WTC11 (cell line): ENCODE measurements around the gene RIPK3. TPM values are rescaled to one million over a fixed set of nuclear protein-coding genes. Genes with fewer than 3 reads are reported as not detected.
"Not testable (repeated sequence)": the region's sequence is repeated elsewhere in the genome, so short reads cannot be mapped to it uniquely, and the experiment has no call there.

Source experiments
- ATAC-seq: fragments of 200-7000 bp; cut with Tn5 transposase; 2 replicates; pipeline ENCODE4 v1.10.0; 2021; ENCODE audit warnings: mild to moderate bottlenecking, moderate library complexity
- CTCF ChIA-PET: fragments of 300-600 bp; sonication (Branson Sonifier 250); formaldehyde crosslinking; loops from one replicate; lab custom pipeline; 2021; ENCODE audit warnings: antibody characterized with exemption; lab: Charles Lee
- POLR2A ChIA-PET: fragments of 350-600 bp; sonication (Branson Sonifier 250); formaldehyde crosslinking; loops from one replicate; lab custom pipeline; 2021; ENCODE audit warnings: antibody characterized with exemption; lab: Charles Lee
- DNase-seq: peaks from one replicate; pipeline ENCODE4 v3.0.0; 2021; ENCODE audit warnings: low spot score
- H3K27ac Mint-ChIP-seq: 2 replicates; pipeline ENCODE4 v1.8.0; 2021; ENCODE audit warnings: mixed read lengths
- H3K27me3 Mint-ChIP-seq: 2 replicates; pipeline ENCODE4 v1.8.0; 2021; ENCODE audit warnings: low read depth, mild to moderate bottlenecking, moderate library complexity, mixed read lengths
- H3K36me3 Mint-ChIP-seq: 2 replicates; pipeline ENCODE4 v1.8.0; 2021; ENCODE audit warnings: mixed read lengths
- H3K4me1 Mint-ChIP-seq: 2 replicates; pipeline ENCODE4 v1.8.0; 2022; ENCODE audit warnings: mixed read lengths
- H3K4me3 Mint-ChIP-seq: 2 replicates; pipeline ENCODE4 v1.8.0; 2021; ENCODE audit warnings: mild to moderate bottlenecking, moderate library complexity, mixed read lengths
- H3K9me3 Mint-ChIP-seq: 2 replicates; pipeline ENCODE4 v1.8.0; 2021; ENCODE audit warnings: mixed read lengths
- ATF1 ChIP-seq: sonication (generic); formaldehyde crosslinking; IDR thresholded peaks from 2 replicates; pipeline ENCODE4 v1.8.1; 2023; ENCODE audit warnings: mild to moderate bottlenecking, moderate library complexity, missing genetic modification reagents
- ATF2 ChIP-seq: sonication (generic); formaldehyde crosslinking; IDR thresholded peaks from 2 replicates; pipeline ENCODE4 v1.8.1; 2022; ENCODE audit warnings: low read depth, missing genetic modification reagents, borderline replicate concordance
- CBFB ChIP-seq: sonication (generic); formaldehyde crosslinking; IDR thresholded peaks from 2 replicates; pipeline ENCODE4 v1.8.1; 2022; ENCODE audit warnings: mild to moderate bottlenecking, low read depth, missing genetic modification reagents
- E2F5 ChIP-seq: sonication (generic); formaldehyde crosslinking; IDR thresholded peaks from 2 replicates; pipeline ENCODE4 v1.8.1; 2022; ENCODE audit warnings: mild to moderate bottlenecking, moderate library complexity, missing genetic modification reagents
- FOXJ3 ChIP-seq: sonication (generic); formaldehyde crosslinking; IDR thresholded peaks from 2 replicates; pipeline ENCODE4 v1.9.0; 2021; ENCODE audit warnings: missing genetic modification reagents, mild to moderate bottlenecking, borderline replicate concordance
- FOXP4 ChIP-seq: sonication (generic); formaldehyde crosslinking; IDR thresholded peaks from 2 replicates; pipeline ENCODE4 v1.8.0; 2022; ENCODE audit warnings: mild to moderate bottlenecking, missing genetic modification reagents
- GABPB1 ChIP-seq: sonication (generic); formaldehyde crosslinking; IDR thresholded peaks from 2 replicates; pipeline ENCODE4 v1.8.1; 2023; ENCODE audit warnings: mild to moderate bottlenecking, missing genetic modification reagents
- GRHL2 ChIP-seq: fragments of 250-450 bp; sonication (Bioruptor Pico); IDR thresholded peaks from 2 replicates; pipeline ENCODE4 v1.8.0; 2022; ENCODE audit warnings: mild to moderate bottlenecking, moderate library complexity; ENCODE audit not compliant: insufficient replicate concordance, severe bottlenecking
- GTF2I ChIP-seq: fragments of 250-450 bp; sonication (Bioruptor Pico); conservative IDR thresholded peaks from 2 replicates; pipeline ENCODE4 v1.4.0; 2021; ENCODE audit warnings: mild to moderate bottlenecking
- IRF1 ChIP-seq: sonication (generic); formaldehyde crosslinking; IDR thresholded peaks from 2 replicates; pipeline ENCODE4 v1.8.0; 2023; ENCODE audit warnings: missing genetic modification reagents
- JAZF1 ChIP-seq: fragments of 250-450 bp; sonication (Bioruptor Pico); IDR thresholded peaks from 2 replicates; pipeline ENCODE4 v1.9.0; 2021; ENCODE audit warnings: moderate library complexity, mild to moderate bottlenecking, inconsistent platforms
- JUN ChIP-seq: sonication (generic); formaldehyde crosslinking; IDR thresholded peaks from 2 replicates; pipeline ENCODE4 v1.8.0; 2023; ENCODE audit warnings: mild to moderate bottlenecking, missing genetic modification reagents
- NFATC4 ChIP-seq: fragments of 250-450 bp; sonication (Bioruptor Pico); IDR thresholded peaks from 2 replicates; pipeline ENCODE4 v1.9.0; 2021; ENCODE audit warnings: mild to moderate bottlenecking
- NR2C2 ChIP-seq: sonication (generic); formaldehyde crosslinking; IDR thresholded peaks from 2 replicates; pipeline ENCODE4 v1.8.0; 2022; ENCODE audit warnings: mild to moderate bottlenecking, missing genetic modification reagents
- NR3C1 ChIP-seq: sonication (generic); formaldehyde crosslinking; conservative IDR thresholded peaks from 2 replicates; pipeline ENCODE4 v1.8.1; 2023; ENCODE audit warnings: low read depth, mild to moderate bottlenecking, missing genetic modification reagents
- SMAD4 ChIP-seq: sonication (generic); formaldehyde crosslinking; IDR thresholded peaks from 2 replicates; pipeline ENCODE4 v1.8.0; 2022; ENCODE audit warnings: mild to moderate bottlenecking, missing genetic modification reagents
- SP1 ChIP-seq: sonication (generic); formaldehyde crosslinking; conservative IDR thresholded peaks from 2 replicates; pipeline ENCODE4 v1.8.1; 2022; ENCODE audit warnings: missing genetic modification reagents
- USF2 ChIP-seq: sonication (generic); formaldehyde crosslinking; IDR thresholded peaks from 2 replicates; pipeline ENCODE4 v1.8.1; 2023; ENCODE audit warnings: mild to moderate bottlenecking, missing genetic modification reagents, moderate library complexity
- ZNF281 ChIP-seq: sonication (generic); formaldehyde crosslinking; IDR thresholded peaks from 2 replicates; pipeline ENCODE4 v1.8.0; 2023; ENCODE audit warnings: mild to moderate bottlenecking, missing genetic modification reagents
- ZNF423 ChIP-seq: fragments of 250-450 bp; sonication (Bioruptor Pico); IDR thresholded peaks from 2 replicates; pipeline ENCODE4 v2.1.2; 2022; ENCODE audit warnings: mild to moderate bottlenecking, moderate library complexity
- ZNF671 ChIP-seq: fragments of 250-450 bp; sonication (Bioruptor Pico); IDR thresholded peaks from 2 replicates; pipeline ENCODE4 v1.8.0; 2021; ENCODE audit warnings: mild to moderate bottlenecking
- total RNA-seq: library from RNA; stranded (reverse); gene quantifications from 3 replicates; pipeline ENCODE4 v1.2.3, GENCODE V29; 2021
- TF ChIP-seq, protein P1 (sequence below): fragments of 250-450 bp; sonication (Bioruptor Pico); IDR thresholded peaks from 2 replicates; pipeline ENCODE4 v1.9.0; 2021; ENCODE audit warnings: mild to moderate bottlenecking

The RIPK3 gene
- total RNA-seq, 1 experiment from 2014 or later = 0.83 TPM

GRCh38 chr14:24388474-24389179 lies 48.8 kb upstream of the RIPK3 start:
- Mint-ChIP-seq H3K27ac (no peak overlapping the region), H3K36me3 (no peaks in the 10 kb centered on the region), H3K4me3 (no peak overlapping the region), H3K9me3 (no peaks in the 10 kb centered on the region), H3K4me1 (peaks cover 21% of the 10 kb centered on the region), H3K27me3 (no peaks in the 10 kb centered on the region; the same call in none of the 2 replicates)
- ATAC-seq (no peak), DNase-seq (no peak)
- no peak for TF ChIP-seq ZNF423 (CRISPR knock-in tag)
- TF ChIP-seq USF2 (CRISPR knock-in tag) = no peak
- no peak for TF ChIP-seq ATF1 (CRISPR knock-in tag)
- TF ChIP-seq GRHL2 (CRISPR knock-in tag) = no peak
- no peak for TF ChIP-seq CBFB (CRISPR knock-in tag)
- TF ChIP-seq JAZF1 (CRISPR knock-in tag) = no peak
- TF ChIP-seq ZNF281 (CRISPR knock-in tag) = no peak
- no peak for TF ChIP-seq E2F5 (CRISPR knock-in tag)
- no peak for TF ChIP-seq NR2C2 (CRISPR knock-in tag)
- TF ChIP-seq GTF2I (CRISPR knock-in tag) = no peak
- no peak for TF ChIP-seq ZNF671 (CRISPR knock-in tag)
- no peak for TF ChIP-seq ATF2 (CRISPR knock-in tag)
- no peak for TF ChIP-seq JUN (CRISPR knock-in tag)
- TF ChIP-seq IRF1 (CRISPR knock-in tag) = no peak
- TF ChIP-seq, protein P1, sequence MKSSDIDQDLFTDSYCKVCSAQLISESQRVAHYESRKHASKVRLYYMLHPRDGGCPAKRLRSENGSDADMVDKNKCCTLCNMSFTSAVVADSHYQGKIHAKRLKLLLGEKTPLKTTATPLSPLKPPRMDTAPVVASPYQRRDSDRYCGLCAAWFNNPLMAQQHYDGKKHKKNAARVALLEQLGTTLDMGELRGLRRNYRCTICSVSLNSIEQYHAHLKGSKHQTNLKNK = no peak
- ChIA-PET POLR2A (no interaction called here), CTCF (interaction anchor here (1.1 to 1.4 kb wide), 2 partner anchors 43 to 48 kb away, joined by 3 to 5 read pairs; no protein-coding TSS in a partner anchor)

- H3K4me3 Mint-ChIP-seq, DNase-seq, H3K27me3 Mint-ChIP-seq, ATAC-seq, H3K9me3 Mint-ChIP-seq, H3K36me3 Mint-ChIP-seq, H3K27ac Mint-ChIP-seq, CTCF ChIA-PET, POLR2A ChIA-PET: not testable (repeated sequence)
- peaks cover 17% of the 10 kb centered on the region for H3K4me1 Mint-ChIP-seq
Measured at GRCh38 chr14:24387579-24387978, 47.8 kb upstream of the RIPK3 start.

DNA sequence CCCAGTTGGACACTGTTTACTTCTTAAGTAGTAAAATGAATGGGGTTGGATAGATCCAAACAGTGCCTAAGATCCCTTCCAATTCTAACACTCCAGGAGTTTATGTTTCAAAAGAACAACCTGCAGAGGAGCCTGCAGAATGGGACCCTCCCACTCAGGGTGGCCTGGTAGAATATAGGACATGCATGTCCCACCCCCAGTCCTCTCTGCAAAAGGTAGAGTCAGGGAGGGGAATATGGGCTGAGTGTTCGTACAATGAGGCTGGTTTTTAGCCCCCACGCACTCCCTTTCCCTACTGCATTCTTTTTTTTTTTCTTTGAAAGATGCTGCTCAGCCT lies 47.2 kb upstream of the RIPK3 start:
- CTCF ChIA-PET = no interaction called here
- Mint-ChIP-seq H3K9me3 (no peaks in the 10 kb centered on the region), H3K36me3 (no peaks in the 10 kb centered on the region), H3K27ac (no peak overlapping the region), H3K4me3 (no peak overlapping the region), H3K27me3 (no peaks in the 10 kb centered on the region; the same call in none of the 2 replicates), H3K4me1 (peaks cover 12% of the 10 kb centered on the region)
- ATAC-seq = no peak
- DNase-seq = no peak
- POLR2A ChIA-PET = no interaction called here
- TF ChIP-seq GABPB1 (no peak), FOXP4 (CRISPR knock-in tag) (no peak), SP1 (no peak), FOXJ3 (CRISPR knock-in tag) (no peak), SMAD4 (CRISPR knock-in tag) (no peak), NR3C1 (CRISPR knock-in tag) (no peak), NR2C2 (CRISPR knock-in tag) (no peak), NFATC4 (CRISPR knock-in tag) (no peak)
